Inflammatory macrophage treated with lipopolysaccharide for 1 hour (primary cell): ENCODE results near the gene PLEKHH3.
A peak's percentile ranks its signal among the peaks of the same experiment; 100 is the strongest.

Source experiments
- DNase-seq, 2 donors: peaks; one replicate each; pipeline ENCODE4 v3.0.0-alpha.2; 2020 to 2022

The PLEKHH3 gene

GRCh38 chr17:42684929-42685556, 8.2 kb upstream of the PLEKHH3 start:
- DNase-seq: no peak

DNA sequence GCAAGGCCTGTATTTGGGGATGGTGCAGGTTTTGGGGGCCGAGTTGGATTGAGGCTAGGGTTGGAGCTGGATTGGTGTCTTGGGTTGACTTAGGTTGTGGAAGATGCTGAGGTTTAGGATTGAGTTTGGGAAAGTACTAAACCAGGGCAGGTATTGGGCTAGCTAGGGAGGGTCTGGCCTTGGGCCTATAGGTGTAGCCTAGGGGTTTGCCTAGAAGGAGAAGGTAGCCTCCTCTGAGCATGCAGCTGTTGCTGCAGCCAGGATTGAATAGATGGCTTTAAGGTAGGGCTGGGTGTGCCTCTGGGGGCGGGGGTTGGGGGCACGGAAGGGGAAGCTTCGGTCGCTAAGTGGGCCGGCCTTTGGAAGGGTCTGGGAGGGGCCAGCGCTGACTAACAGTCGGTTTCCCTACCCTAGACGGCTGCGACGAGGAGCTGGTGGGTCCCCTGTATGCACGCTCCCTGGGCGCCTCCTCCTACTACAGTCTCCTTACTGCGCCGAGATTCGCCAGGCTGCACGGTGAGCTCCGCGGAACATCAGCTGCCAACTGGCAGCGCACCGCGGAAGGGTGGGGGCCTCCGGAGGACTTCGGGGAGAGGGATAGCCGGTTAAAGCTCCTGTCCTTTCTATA, 6.7 kb upstream of the PLEKHH3 start:
- DNase-seq: no peak

GRCh38 chr17:42682722-42683403, 6.1 kb upstream of the PLEKHH3 start:
- no peak for DNase-seq

GRCh38 chr17:42681976-42682721, 5.4 kb upstream of the PLEKHH3 start, which contains the start of gene CNTNAP1:
TSS of gene CNTNAP1 (plus strand) at chr17:42682531. CDS start at chr17:42682830, 299 bp downstream.
- peak; percentile 58 to 68 for DNase-seq

DNA sequence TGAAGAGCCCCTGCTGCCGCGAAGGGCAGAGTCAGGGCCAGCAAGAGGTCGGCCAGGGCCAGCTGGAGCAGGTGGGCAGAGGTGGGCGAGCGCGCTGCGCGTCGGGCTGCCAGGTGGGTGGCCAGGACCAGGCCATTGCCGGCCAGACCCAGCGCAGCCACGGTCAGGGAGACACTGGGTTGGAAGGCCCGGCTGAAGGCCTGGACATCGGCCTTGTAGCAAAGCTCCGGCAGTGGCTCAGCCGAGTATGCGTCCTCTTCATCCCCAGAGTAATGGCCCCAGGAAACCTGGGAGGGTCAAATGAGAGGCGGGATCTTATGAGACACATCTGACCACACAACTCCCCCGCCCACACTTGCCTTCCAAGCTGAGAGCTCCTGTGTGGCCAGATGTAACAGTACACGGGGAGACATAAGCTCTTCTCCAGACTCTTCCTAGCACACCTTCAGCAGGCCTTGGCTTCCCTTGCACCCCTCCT, 3.6 kb upstream of the PLEKHH3 start:
- DNase-seq: no peak

DNA sequence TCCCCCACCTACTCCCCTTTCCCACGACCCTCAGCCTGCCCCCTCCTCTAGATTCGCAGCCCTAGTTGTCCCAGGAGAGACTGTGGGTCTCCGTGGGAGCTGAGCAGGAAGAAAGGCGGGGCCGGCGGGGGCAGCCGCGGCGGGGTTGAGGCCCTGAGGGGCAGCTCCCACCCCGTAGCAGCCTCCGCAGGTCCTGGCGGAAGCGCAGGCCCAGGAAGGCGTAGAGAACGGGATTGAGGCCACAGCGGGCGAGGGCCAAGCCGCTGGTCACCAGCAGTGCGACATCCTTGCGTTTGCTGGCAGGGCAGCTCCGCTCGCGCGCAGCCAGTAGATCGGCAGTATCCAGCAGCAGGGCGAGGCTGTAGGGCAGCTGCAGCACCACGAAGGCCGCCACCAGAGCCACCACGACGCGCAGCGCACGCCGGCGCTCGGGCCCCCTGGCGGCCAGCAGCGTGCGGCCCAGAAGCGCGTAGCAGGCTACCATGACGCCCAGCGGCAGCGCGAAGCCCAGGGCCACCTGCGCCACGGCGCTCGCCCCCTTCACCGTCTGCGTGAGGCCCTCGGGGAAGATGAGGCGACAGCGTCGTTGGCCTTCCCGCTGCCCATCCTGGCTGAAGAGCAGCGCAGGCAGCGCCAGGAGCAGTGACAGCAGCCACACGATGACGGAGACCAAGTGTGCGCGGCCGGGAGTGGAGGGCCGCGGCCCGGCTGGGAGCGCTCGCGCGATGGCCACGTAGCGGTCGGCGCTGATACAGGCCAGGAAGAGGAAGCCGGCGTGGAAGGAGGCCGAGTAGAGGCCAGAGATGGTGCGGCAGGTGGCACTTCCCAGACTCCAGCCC, 2.9 kb upstream of the PLEKHH3 start:
- DNase-seq: peak; percentile 64 to 75

GRCh38 chr17:42678951-42679491, 2.2 kb upstream of the PLEKHH3 start:
- peak; percentile 73 to 80 for DNase-seq

DNA sequence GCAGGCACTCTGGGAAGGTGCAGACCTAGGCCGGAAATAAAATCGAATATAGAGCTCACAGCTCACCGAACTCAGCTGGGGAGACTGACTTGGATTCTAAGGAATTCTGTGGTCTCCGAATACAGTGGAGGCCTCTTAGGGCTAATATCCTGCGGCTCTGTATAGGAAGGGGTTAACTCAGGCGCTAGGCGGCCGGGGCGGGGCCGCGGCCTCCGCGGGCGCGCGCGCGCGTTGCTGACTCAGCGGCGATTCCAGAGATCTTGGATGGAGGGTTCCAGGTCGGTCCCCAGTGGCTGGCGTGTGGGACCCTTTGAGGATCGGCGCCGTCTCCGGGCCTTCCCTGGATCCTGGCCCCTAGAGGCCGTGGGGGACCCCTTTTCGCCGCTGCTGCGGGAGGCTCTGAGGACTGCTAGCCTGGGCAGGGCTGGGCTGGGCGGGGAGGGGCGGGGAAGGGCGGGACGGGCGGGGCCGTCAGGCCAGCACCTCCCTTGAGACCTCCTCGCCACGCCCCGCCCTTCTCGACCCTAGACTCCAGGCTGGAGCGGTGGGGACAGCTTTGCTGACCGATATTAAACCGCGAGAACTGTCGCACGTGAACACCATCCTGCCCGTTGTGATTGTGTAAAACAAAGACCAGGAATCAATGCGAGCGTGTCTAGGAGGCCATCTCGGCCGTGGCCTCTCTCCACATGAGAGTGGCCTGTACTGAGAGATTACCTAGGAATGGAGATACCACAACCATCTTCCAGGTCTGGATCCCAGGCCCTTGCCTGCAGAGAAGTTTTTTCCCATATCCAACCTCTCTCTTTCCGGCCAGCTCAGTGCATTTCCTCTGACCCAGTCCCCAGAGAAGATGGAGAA, 1.4 kb upstream of the PLEKHH3 start:
- peak; percentile 69 to 79 for DNase-seq

DNA sequence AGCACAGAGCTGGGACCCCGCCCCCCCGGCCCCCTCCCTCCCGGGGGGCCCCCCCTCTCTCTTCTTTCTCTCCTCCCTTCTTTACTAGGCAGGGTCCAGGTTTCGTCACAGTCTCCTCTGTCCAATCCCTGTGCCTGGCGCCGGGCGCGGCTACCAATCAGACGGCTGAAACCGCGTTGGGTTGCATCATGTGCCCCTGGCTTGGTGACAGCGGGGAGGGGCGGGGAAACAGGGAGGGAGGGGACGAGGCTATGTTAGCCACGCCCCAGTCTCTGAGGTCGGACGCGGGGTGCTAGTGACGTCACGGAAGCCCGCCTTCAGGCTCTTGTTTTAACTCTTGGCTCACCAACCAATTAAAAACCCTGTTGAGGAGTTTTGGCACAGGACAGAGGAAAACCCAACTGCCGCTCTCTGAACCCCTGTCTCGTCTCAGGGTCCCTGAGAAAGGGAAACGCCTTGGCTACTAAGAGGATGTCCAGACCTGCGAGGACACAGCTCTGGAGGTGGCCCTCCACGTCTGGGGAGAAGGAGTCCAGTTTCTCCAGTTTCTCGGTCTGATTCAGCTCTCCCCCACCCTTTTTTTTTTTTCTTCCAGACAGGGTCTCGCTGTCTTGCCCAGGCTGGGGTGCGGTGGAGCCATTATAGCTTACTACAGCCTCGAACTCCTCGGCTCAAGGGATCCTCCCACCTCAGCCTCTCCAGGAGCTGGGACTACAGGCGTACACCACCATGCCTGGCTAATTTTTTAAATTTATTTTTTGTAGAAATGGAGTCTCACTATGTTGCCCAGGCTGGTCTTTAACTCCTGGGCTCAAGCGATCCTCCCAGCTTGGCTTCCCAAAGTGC, 441 bp upstream of the PLEKHH3 start:
- peak; percentile 98 to 100 for DNase-seq

- no peak for DNase-seq
Observed at GRCh38 chr17:42675965-42676423, 800 bp downstream of the PLEKHH3 start.

DNA sequence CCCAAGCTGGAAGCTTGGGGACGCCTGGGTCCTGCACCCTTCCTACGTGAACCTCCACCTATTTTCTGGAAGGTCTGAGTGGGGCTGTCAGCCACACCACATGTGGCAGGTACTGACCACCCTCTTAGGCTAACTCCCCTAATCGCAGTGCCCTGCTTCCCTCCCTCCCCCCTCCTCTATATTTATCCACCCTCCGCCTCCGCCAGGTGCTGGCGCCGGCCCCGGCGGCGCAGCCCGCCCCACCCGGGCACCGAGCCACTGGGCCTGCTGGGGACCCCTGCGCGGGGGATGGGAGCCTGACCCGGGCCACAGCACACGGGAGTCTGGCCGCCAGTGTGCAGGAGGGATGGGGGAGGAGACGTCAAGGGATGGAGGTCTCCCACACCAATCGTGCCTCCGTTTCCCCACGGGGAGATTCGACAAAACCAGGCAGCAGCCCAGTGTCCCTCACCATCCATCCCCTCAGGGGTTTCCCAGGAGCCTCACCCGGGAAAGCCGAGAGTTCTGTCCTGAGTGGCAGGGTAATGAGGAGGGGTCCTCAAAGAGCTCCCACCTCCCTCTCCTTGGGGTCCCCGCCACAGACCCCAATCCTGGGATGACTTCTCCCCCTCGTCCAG, 1.3 kb downstream of the PLEKHH3 start:
- DNase-seq: no peak

DNA sequence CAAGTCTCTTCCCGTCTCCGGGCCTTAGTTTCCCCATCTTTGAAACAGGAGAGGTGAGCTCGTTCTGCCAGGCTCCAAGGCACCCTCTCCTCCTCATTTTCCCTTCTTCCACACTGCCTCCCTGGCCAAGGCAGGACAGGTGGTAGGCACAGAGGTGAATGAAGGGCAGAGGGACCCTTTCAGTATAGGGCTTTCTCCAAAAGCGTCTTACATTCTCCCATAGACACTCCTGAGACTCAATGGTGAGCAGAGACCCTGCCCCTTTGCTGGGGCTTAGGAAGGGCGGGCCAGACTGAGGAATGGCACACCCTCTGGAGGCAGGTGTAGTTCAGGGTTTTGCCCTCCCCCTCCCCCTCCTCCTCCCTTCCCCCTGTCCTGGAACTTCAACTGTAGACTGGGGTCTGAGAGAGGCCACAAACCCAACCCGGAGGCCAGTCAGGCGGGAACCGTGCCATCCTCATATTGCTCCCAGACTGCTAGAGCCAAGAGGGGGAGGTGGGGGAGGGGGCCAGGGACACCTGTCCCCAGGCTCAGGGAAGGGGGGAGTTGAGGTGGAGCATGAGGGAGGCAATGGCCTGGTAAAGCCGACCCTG, 1.9 kb downstream of the PLEKHH3 start:
- DNase-seq: no peak

DNA sequence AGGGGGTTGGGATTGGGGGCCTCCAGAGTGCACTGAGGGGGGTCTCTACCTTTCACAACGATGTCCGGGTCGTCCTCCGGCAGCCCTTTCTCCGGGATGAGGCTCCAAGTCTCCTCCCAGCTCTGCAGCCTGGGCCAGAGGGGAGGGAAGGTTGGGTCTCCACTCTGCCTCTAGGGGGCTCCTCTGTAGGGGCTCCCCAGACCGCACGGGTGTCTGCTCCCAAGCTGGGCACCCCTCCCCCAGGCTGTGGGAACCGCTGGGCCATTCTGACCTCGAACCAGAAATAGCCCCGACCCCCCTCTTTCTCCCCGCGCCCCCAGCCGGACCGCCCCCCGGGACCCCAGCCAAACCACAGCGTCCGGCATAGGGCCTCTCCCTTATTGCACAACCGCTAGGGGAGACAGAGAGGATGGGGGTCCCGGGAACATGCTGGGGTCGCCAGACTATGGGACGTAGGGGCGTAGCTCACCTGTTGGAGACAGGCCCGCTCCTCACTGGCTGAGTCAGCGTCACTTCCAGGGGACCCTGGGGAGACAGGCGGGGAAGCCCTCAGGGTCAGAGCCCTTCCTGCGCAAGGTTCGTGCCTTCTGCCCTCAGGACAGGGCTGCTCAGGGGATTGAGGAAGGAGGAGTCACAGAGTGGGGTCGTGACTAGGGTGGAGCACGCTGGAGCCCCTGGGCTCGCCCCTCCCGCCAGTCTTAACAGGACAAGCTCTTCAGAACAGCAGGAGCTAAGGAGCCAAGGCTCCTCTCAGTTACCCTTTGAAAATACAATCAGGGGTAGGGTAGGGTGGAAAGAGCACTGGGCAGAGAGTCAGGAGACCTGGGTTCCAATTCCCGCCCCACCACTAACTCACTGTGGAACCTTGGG, 2.7 kb downstream of the PLEKHH3 start:
- peak in 1 of 2 donors; percentile 30 for DNase-seq

- DNase-seq: no peak
Observed at GRCh38 chr17:42673266-42673884, 3.4 kb downstream of the PLEKHH3 start.

DNA sequence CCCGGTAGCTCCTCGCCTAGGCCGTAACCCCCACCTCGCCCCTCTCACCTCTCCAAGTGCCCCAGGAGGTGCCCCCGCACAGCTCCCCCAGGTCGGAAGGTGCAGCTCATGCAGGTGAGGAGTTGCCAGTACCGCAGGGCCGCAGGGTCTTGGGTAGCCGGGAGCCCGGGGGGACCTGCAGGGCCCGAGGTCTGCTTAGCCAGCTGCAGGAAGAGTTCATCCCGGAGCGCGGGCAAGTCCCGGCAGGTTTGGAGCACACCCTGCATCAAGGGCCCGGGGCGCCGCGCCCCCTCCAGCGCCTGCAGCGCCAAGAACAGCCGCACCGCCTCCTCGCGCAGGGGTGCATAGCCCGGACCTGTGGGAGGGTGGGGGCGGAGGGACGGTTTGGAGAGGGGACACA, 4.8 kb downstream of the PLEKHH3 start:
- DNase-seq: no peak

GRCh38 chr17:42670789-42671657, 5.8 kb downstream of the PLEKHH3 start:
- no peak for DNase-seq
